Measurements from ENCODE around the gene NCOR1. TPM values are rescaled to one million over a fixed set of nuclear protein-coding genes. Genes with fewer than 3 reads are reported as not detected.
A peak's percentile ranks its signal among the peaks of the same experiment; 100 is the strongest.

Gene NCOR1
- total RNA-seq (100 to 1,000 TPM; 156 to 169 TPM), polyA plus RNA-seq (100 to 1,000 TPM in 1 of 2 donors, 10 to 100 TPM in 1; 26.4 to 168 TPM)

DNA sequence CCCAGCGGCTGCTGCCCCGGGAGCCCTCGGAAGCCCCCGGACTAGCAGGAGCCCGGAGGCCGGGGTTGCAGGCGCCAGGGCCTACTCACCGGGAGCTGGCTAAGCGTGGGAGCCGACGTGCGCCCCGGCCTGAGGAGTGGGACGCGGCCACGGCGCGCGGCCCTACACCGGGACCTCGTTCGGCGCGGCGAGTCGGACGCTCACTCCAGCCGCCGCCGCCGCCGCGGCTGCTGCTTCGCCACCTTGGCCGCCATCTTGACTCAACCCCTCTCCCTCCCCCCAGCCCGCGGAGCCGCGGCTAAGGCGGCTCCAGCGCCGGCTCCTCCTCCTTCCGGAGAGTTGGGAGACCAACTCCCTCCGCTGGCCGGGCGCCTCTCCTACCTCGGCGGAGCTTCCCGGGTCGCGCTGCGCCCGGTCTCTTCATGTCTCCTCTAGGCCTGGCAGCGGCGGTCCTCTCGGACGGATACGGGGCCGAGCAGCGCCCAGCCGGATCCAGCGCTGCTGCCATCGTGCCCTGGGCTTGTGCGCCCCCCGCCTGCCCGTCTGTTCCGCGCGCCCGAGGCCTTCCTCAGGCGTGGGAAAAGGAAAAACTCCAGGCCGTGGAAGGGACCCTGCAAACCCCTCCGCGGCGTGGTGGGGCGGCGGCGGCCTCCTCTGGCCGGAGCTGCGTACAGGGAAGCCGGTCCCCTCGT lies at the start of gene NCOR1:
NCOR1 (minus strand) TSS at position 262 of the 692 bp plus-strand sequence. CDS start 20,965 bp downstream, outside the sequence.
- CTCF ChIA-PET (ENCODE audit: partially characterized antibody), result interaction anchor here (0.9 to 5.3 kb wide), 3 partner anchors 25 to 148 kb away, joined by 3 to 19 read pairs (median 4); no protein-coding TSS in a partner anchor
- H3K27me3 ChIP-seq (ENCODE audit: insufficient read depth, low read length), result no peaks in the 10 kb centered on the region
- no peaks in the 10 kb centered on the region for H3K36me3 ChIP-seq (ENCODE audit: insufficient read depth, low read length)
- peaks cover 28 to 65% (median 38%) of the 10 kb centered on the region in 4 donors for H3K4me1 Mint-ChIP-seq
- peak within 1 kb of the TSS; percentile 59 to 80 for H3K4me3 ChIP-seq (ENCODE audit: low read length in 2 of 2)
- no peaks in the 10 kb centered on the region for H3K27me3 Mint-ChIP-seq
- peaks cover 0 to 22% of the 10 kb centered on the region in 2 donors for H3K36me3 Mint-ChIP-seq
- POLR2A ChIA-PET (ENCODE audit: partially characterized antibody), result interaction anchor here (0.8 to 4.1 kb wide), 13 partner anchors 8 to 320 kb away, joined by 3 to 53 read pairs (median 4); partner anchors contain the start of gene CENPV
- H3K9me3 Mint-ChIP-seq, result no peaks in the 10 kb centered on the region
- H3K4me3 Mint-ChIP-seq, result peak within 1 kb of the TSS; percentile 93 to 100 (median 97)
- H3K27ac Mint-ChIP-seq, result peak within 1 kb of the TSS; percentile 88 to 98 (median 94)
- H3K9me3 ChIP-seq (ENCODE audit: control insufficient read depth in 1 of 2, low read length in 2 of 2), result no peaks in the 10 kb centered on the region
- H3K4me1 ChIP-seq (ENCODE audit: insufficient read depth, low read length), result peaks cover 59% of the 10 kb centered on the region
- intact Hi-C loops (cut with micrococcal nuclease), result loop anchor here (1.0 to 5.0 kb wide), 3 partner anchors 71 to 322 kb away; partner anchors contain the start of genes TTC19 and ZSWIM7
- H3K27ac ChIP-seq (ENCODE audit: low read depth, low read length), result peak within 1 kb of the TSS; percentile 87
- DNase-seq, result peak; percentile 82 to 89 (median 84)

DNA sequence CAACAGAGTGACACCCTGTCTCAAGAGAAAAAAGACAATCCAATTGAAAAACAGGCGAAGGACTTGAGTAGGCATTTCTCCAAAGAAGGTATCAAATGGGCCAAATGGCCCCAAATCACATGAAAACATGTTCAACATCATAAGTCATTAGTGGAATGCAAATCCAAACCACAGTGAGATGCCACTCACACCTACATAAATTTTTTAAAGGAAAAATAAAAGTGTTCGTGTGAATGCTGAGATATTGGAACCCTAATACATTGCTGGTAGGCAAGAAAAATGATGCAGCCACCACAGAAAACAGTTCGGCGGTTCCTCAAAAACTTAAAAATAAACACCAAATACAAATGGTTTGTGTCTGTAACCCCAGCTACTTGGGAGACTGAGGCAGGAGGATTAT lies 46.9 kb upstream of the NCOR1 start:
- Histone ChIP-seq H3K27ac (ENCODE audit: low read depth, low read length) (no peak overlapping the region), H3K27me3 (ENCODE audit: insufficient read depth, low read length) (no peaks in the 10 kb centered on the region), H3K36me3 (ENCODE audit: insufficient read depth, low read length) (no peaks in the 10 kb centered on the region), H3K9me3 (ENCODE audit: control insufficient read depth in 1 of 2, low read length in 2 of 2) (no peaks in the 10 kb centered on the region), H3K4me1 (ENCODE audit: insufficient read depth, low read length) (peaks cover 6% of the 10 kb centered on the region), H3K4me3 (ENCODE audit: low read length in 2 of 2) (no peak overlapping the region)
- DNase-seq, result no peak
- Mint-ChIP-seq H3K9me3 (no peaks in the 10 kb centered on the region), H3K4me3 (no peak overlapping the region), H3K36me3 (peaks cover 3 to 13% of the 10 kb centered on the region in 2 donors), H3K27ac (no peak overlapping the region), H3K4me1 (peaks cover 4 to 14% (median 9%) of the 10 kb centered on the region in 4 donors), H3K27me3 (no peaks in the 10 kb centered on the region)
- POLR2A ChIA-PET (ENCODE audit: partially characterized antibody), result interaction anchor here (1.2 kb wide), 1 partner anchor 24 kb away, joined by 5 read pairs; no protein-coding TSS in a partner anchor
- CTCF ChIA-PET (ENCODE audit: partially characterized antibody), result no interaction called here
- intact Hi-C loops (cut with micrococcal nuclease), result no loop called here

DNA sequence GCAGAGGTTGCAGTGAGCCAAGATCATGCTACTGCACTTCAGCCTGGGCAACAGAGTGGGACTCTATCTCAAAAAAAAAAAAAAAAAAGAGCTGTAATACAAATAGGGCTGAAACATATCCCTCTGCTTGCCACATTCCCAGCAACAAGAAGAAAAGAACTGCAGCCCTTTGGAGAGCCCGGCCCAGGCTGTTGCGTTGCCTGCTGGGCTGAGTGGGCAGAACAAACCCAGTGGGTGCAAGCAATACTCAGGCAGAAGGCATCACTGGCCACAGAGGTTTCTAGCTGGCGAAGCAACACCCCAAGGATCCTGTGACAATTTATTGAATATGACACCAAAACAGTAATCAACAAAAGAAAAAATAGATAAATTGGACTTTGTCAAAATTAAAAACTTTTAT lies 45.7 kb upstream of the NCOR1 start:
- Histone ChIP-seq H3K27ac (ENCODE audit: low read depth, low read length) (no peak overlapping the region), H3K4me3 (ENCODE audit: low read length in 2 of 2) (no peak overlapping the region), H3K4me1 (ENCODE audit: insufficient read depth, low read length) (no peaks in the 10 kb centered on the region), H3K27me3 (ENCODE audit: insufficient read depth, low read length) (no peaks in the 10 kb centered on the region), H3K36me3 (ENCODE audit: insufficient read depth, low read length) (no peaks in the 10 kb centered on the region), H3K9me3 (ENCODE audit: control insufficient read depth in 1 of 2, low read length in 2 of 2) (no peaks in the 10 kb centered on the region)
- Mint-ChIP-seq H3K27ac (no peak overlapping the region), H3K27me3 (no peaks in the 10 kb centered on the region), H3K9me3 (no peaks in the 10 kb centered on the region), H3K36me3 (peaks cover 3 to 13% of the 10 kb centered on the region in 2 donors), H3K4me1 (peaks cover 0 to 8% (median 5%) of the 10 kb centered on the region in 4 donors), H3K4me3 (no peak overlapping the region)
- ChIA-PET CTCF (ENCODE audit: partially characterized antibody) (interaction anchor here (0.9 kb wide), 1 partner anchor 103 kb away, joined by 3 read pairs; no protein-coding TSS in a partner anchor), POLR2A (ENCODE audit: partially characterized antibody) (interaction anchor here (1.2 kb wide), 1 partner anchor 25 kb away, joined by 5 read pairs; no protein-coding TSS in a partner anchor)
- DNase-seq, result no peak
- intact Hi-C loops (cut with micrococcal nuclease), result no loop called here

DNA sequence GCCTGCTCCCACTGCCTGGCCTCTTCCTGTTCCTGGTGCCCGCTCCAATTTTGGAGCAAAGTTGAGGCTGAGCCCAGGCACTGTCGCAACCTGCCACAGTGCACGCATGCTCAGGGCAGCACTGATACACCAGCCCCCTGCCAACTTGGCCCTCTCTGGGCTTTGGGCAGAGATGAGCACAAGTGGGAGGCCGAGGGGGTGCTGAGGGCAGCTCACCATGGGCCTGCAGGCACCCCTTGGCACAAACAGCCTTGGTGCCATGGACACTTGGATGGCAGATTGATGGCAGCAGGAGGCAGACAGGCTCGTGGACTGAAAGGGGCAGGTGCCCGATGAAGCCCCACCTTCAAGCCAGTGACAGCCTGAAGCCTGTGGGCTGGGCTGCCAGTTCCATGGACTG lies 44.6 kb upstream of the NCOR1 start:
- ChIA-PET POLR2A (ENCODE audit: partially characterized antibody) (no interaction called here), CTCF (ENCODE audit: partially characterized antibody) (interaction anchor here (0.8 to 0.9 kb wide), 2 partner anchors 9 to 104 kb away, joined by 3 read pairs; no protein-coding TSS in a partner anchor)
- intact Hi-C loops (cut with micrococcal nuclease), result no loop called here
- no peak overlapping the region for H3K27ac ChIP-seq (ENCODE audit: low read depth, low read length)
- no peaks in the 10 kb centered on the region for H3K36me3 ChIP-seq (ENCODE audit: insufficient read depth, low read length)
- Mint-ChIP-seq H3K4me3 (no peak overlapping the region), H3K27me3 (no peaks in the 10 kb centered on the region), H3K9me3 (no peaks in the 10 kb centered on the region), H3K4me1 (peaks cover 1 to 2% (median 2%) of the 10 kb centered on the region in 4 donors), H3K27ac (peak overlapping the region in 1 of 7 donors; percentile 8), H3K36me3 (peaks cover 3 to 18% of the 10 kb centered on the region in 2 donors)
- H3K9me3 ChIP-seq (ENCODE audit: control insufficient read depth in 1 of 2, low read length in 2 of 2), result no peaks in the 10 kb centered on the region
- no peaks in the 10 kb centered on the region for H3K27me3 ChIP-seq (ENCODE audit: insufficient read depth, low read length)
- no peaks in the 10 kb centered on the region for H3K4me1 ChIP-seq (ENCODE audit: insufficient read depth, low read length)
- no peak overlapping the region for H3K4me3 ChIP-seq (ENCODE audit: low read length in 2 of 2)
- no peak for DNase-seq

DNA sequence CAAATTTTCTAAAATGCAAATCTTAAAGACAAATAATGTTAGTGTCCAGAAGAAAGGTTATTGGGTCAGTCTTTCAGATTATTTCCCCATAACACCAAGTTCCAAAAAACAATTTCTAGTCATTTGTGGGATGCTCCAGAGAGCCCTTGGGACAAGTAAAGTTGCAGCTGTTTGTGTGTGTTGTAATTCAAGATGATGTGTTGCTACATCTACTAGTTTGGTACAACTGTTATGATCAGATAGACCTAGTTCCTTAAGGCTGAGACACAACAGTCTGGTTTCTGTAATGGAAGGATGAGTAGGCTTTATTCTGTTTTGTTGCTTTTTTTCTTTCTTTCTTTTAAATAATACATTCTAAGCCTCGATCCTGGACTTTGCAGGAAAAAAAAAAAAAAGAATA lies 43.6 kb upstream of the NCOR1 start:
- no peak for DNase-seq
- no peaks in the 10 kb centered on the region for H3K9me3 Mint-ChIP-seq
- Histone ChIP-seq H3K9me3 (ENCODE audit: control insufficient read depth in 1 of 2, low read length in 2 of 2) (no peaks in the 10 kb centered on the region), H3K36me3 (ENCODE audit: insufficient read depth, low read length) (no peaks in the 10 kb centered on the region), H3K4me3 (ENCODE audit: low read length in 2 of 2) (no peak overlapping the region), H3K4me1 (ENCODE audit: insufficient read depth, low read length) (no peaks in the 10 kb centered on the region), H3K27me3 (ENCODE audit: insufficient read depth, low read length) (no peaks in the 10 kb centered on the region), H3K27ac (ENCODE audit: low read depth, low read length) (no peak overlapping the region)
- ChIA-PET POLR2A (ENCODE audit: partially characterized antibody) (no interaction called here), CTCF (ENCODE audit: partially characterized antibody) (interaction anchor here (1.5 kb wide), 1 partner anchor 105 kb away, joined by 4 read pairs; no protein-coding TSS in a partner anchor)
- no peak overlapping the region for H3K27ac Mint-ChIP-seq
- no peaks in the 10 kb centered on the region for H3K27me3 Mint-ChIP-seq
- intact Hi-C loops (cut with micrococcal nuclease), result no loop called here
- H3K36me3 Mint-ChIP-seq, result peaks cover 4 to 21% of the 10 kb centered on the region in 2 donors
- H3K4me3 Mint-ChIP-seq, result no peak overlapping the region
- H3K4me1 Mint-ChIP-seq, result peaks cover 0 to 2% (median under 1%) of the 10 kb centered on the region in 4 donors

DNA sequence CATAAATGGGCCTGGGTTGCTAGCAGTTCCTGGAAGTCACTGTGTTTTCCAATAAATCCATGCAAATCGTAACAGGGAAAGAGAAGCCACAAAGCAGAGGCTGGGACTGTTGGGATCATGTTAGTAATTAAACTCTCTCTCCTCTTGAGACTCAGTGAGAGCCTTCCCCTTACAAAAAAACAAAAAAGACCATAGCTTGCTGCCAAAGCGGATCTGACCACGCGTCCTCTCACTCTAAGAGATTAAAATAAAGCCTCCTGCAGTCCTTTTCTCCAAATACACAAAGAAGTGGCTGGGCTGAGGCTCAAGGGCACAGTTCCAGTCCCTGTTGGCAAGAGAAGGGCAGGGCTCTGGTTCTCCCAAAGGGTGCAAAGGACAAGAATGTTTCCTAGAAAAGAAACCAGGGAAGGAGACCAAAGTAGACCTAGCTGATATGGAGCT lies 40.2 kb upstream of the NCOR1 start:
- Histone ChIP-seq H3K4me3 (ENCODE audit: low read length in 2 of 2) (no peak overlapping the region), H3K36me3 (ENCODE audit: insufficient read depth, low read length) (no peaks in the 10 kb centered on the region), H3K27me3 (ENCODE audit: insufficient read depth, low read length) (no peaks in the 10 kb centered on the region), H3K9me3 (ENCODE audit: control insufficient read depth in 1 of 2, low read length in 2 of 2) (no peaks in the 10 kb centered on the region), H3K27ac (ENCODE audit: low read depth, low read length) (no peak overlapping the region), H3K4me1 (ENCODE audit: insufficient read depth, low read length) (no peaks in the 10 kb centered on the region)
- ChIA-PET POLR2A (ENCODE audit: partially characterized antibody) (no interaction called here), CTCF (ENCODE audit: partially characterized antibody) (no interaction called here)
- peak overlapping the region in 2 of 7 donors; percentile 0 to 38 for H3K27ac Mint-ChIP-seq
- H3K4me1 Mint-ChIP-seq, result peaks cover 0 to 3% (median under 1%) of the 10 kb centered on the region in 4 donors
- H3K27me3 Mint-ChIP-seq, result no peaks in the 10 kb centered on the region
- no peaks in the 10 kb centered on the region for H3K9me3 Mint-ChIP-seq
- H3K4me3 Mint-ChIP-seq, result no peak overlapping the region
- no peak for DNase-seq
- intact Hi-C loops (cut with micrococcal nuclease), result no loop called here
- H3K36me3 Mint-ChIP-seq, result peaks cover 11 to 24% of the 10 kb centered on the region in 2 donors

DNA sequence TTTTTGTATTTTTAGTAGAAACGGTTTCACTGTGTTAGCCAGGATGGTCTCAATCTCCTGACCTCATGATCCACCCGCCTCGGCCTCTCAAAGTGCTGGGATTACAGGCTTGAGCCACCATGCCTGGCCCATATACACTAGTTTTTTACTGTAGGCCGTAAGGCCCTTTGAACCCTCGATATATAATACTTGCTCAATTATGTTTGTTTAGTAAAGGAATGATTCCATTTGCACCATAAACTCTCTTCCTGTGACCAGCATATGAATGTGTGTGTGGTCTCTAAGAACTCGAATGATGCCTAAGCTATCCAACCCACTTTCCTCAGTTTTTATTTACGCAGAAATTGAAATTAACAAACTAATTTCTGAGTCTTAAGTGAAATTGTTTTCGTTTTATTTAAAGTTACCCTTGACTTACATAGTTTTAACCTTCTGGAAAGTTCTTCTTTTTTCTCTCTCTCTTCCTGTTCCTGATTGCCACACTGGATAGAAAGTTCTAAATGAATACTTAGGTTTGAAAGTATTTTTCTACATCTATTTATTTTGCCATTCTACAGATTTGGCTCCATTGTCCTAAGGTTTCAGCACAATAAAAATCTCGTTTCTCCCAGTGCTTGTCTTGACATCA lies 39.6 kb upstream of the NCOR1 start:
- Mint-ChIP-seq H3K4me1 (peaks cover 0 to 3% (median under 1%) of the 10 kb centered on the region in 4 donors), H3K27me3 (no peaks in the 10 kb centered on the region), H3K36me3 (peaks cover 11 to 24% of the 10 kb centered on the region in 2 donors), H3K27ac (peak overlapping the region in 1 of 7 donors; percentile 17), H3K9me3 (no peaks in the 10 kb centered on the region), H3K4me3 (no peak overlapping the region)
- DNase-seq, result no peak
- intact Hi-C loops (cut with micrococcal nuclease), result no loop called here
- Histone ChIP-seq H3K9me3 (ENCODE audit: control insufficient read depth in 1 of 2, low read length in 2 of 2) (no peaks in the 10 kb centered on the region), H3K4me1 (ENCODE audit: insufficient read depth, low read length) (no peaks in the 10 kb centered on the region), H3K4me3 (ENCODE audit: low read length in 2 of 2) (no peak overlapping the region), H3K36me3 (ENCODE audit: insufficient read depth, low read length) (no peaks in the 10 kb centered on the region), H3K27me3 (ENCODE audit: insufficient read depth, low read length) (no peaks in the 10 kb centered on the region), H3K27ac (ENCODE audit: low read depth, low read length) (no peak overlapping the region)
- ChIA-PET POLR2A (ENCODE audit: partially characterized antibody) (no interaction called here), CTCF (ENCODE audit: partially characterized antibody) (interaction anchor here (0.6 kb wide), 1 partner anchor 46 kb away, joined by 3 read pairs; no protein-coding TSS in a partner anchor)
